ENCODE data around the gene ULK2. TPM values are rescaled to one million over a fixed set of nuclear protein-coding genes. Genes with fewer than 3 reads are reported as not detected.
A peak's percentile ranks its signal among the peaks of the same experiment; 100 is the strongest.

Gene ULK2
- total RNA-seq, 4 donors from 2014 or later, result 15.4 to 35.0 (median 26.9) TPM

GRCh38 chr17:19747829-19748806 lies 119.6 kb downstream of the ULK2 start, which contains the start of gene ALDH3A1:
Gene ALDH3A1 (minus strand): TSS chr17:19748298. CDS start chr17:19745129, 3,169 bp downstream.
- intact Hi-C loops (cut with DNase I; ENCODE audit: low total_unique reads), result no loop called here
- H3K27ac ChIP-seq, result no peak within 1 kb of the TSS
- H3K36me3 ChIP-seq, result no peaks in the 10 kb centered on the region

GRCh38 chr17:19747159-19747719 lies 120.5 kb downstream of the ULK2 start:
- H3K4me1 ChIP-seq, result peaks cover 0 to 7% of the 10 kb centered on the region in 2 donors
- TF ChIP-seq CTCF (IDR thresholded peaks at IDR 0.05), result no peak
- TF ChIP-seq POLR2A (IDR thresholded peaks at IDR 0.05), result no peak
- intact Hi-C loops (cut with DNase I; ENCODE audit: low total_unique reads), result no loop called here

More at GRCh38 chr17:19747829-19748806, 119.6 kb downstream of the ULK2 start, which contains the start of gene ALDH3A1:
- Histone ChIP-seq H3K4me3 (no peak within 1 kb of the TSS), H3K27me3 (no peaks in the 10 kb centered on the region), H3K4me1 (peaks cover 0 to 7% of the 10 kb centered on the region in 2 donors), H3K9me3 (no peaks in the 10 kb centered on the region)
- TF ChIP-seq CTCF (IDR thresholded peaks at IDR 0.05) (no peak), POLR2A (IDR thresholded peaks at IDR 0.05) (no peak)
- no peak for DNase-seq

GRCh38 chr17:19746517-19746916 lies 121.2 kb downstream of the ULK2 start:
- intact Hi-C loops (cut with DNase I; ENCODE audit: low total_unique reads), result no loop called here
- H3K4me3 ChIP-seq, result no peak overlapping the region
- H3K4me1 ChIP-seq, result peaks cover 0 to 7% of the 10 kb centered on the region in 2 donors
- H3K27me3 ChIP-seq, result no peaks in the 10 kb centered on the region
- H3K27ac ChIP-seq, result no peak overlapping the region
- H3K9me3 ChIP-seq, result no peaks in the 10 kb centered on the region
- no peak for TF ChIP-seq CTCF (IDR thresholded peaks at IDR 0.05)
- TF ChIP-seq POLR2A (IDR thresholded peaks at IDR 0.05), result no peak
- H3K36me3 ChIP-seq, result no peaks in the 10 kb centered on the region
- no peak for DNase-seq

More at GRCh38 chr17:19747159-19747719, 120.5 kb downstream of the ULK2 start:
- H3K4me3 ChIP-seq, result no peak overlapping the region
- no peaks in the 10 kb centered on the region for H3K9me3 ChIP-seq
- H3K27ac ChIP-seq, result no peak overlapping the region
- H3K36me3 ChIP-seq, result no peaks in the 10 kb centered on the region
- H3K27me3 ChIP-seq, result no peaks in the 10 kb centered on the region
- no peak for DNase-seq

GRCh38 chr17:19744922-19745757 lies 122.6 kb downstream of the ULK2 start:
- Histone ChIP-seq H3K4me1 (peaks cover 0 to 7% of the 10 kb centered on the region in 2 donors), H3K36me3 (no peaks in the 10 kb centered on the region), H3K27ac (peak overlapping the region; percentile 60 to 68), H3K27me3 (no peaks in the 10 kb centered on the region), H3K9me3 (no peaks in the 10 kb centered on the region), H3K4me3 (peak overlapping the region; percentile 37 to 54)
- TF ChIP-seq POLR2A (IDR thresholded peaks at IDR 0.05), result no peak
- peak; percentile 91 to 98 (median 97) for TF ChIP-seq CTCF (IDR thresholded peaks at IDR 0.05)
- DNase-seq, result peak; percentile 92 to 94
- intact Hi-C loops (cut with DNase I; ENCODE audit: low total_unique reads), result no loop called here

Data from uterus (tissue), 4 donors.